GM12878 (cell line): ENCODE data around the gene PDE6A. TPM values are rescaled to one million over a fixed set of nuclear protein-coding genes. Genes with fewer than 3 reads are reported as not detected.
A peak's percentile ranks its signal among the peaks of the same experiment; 100 is the strongest.

Experiments
- ASH2L ChIP-seq: fragments of 300-600, 200-600 bp; sonication (generic); IDR thresholded peaks from 2 replicates; pipeline ENCODE4 v1.6.1; 2017; ENCODE audit warnings: low read depth, mild to moderate bottlenecking, borderline replicate concordance
- BACH1 ChIP-seq: fragments of 450-650 bp; IDR thresholded peaks from 2 replicates; pipeline ENCODE4 v1.6.1; 2017; ENCODE audit warnings: mild to moderate bottlenecking, borderline replicate concordance
- E2F8 ChIP-seq: fragments of 450-650 bp; IDR thresholded peaks from 2 replicates; pipeline ENCODE4 v1.6.1; 2018; ENCODE audit warnings: mild to moderate bottlenecking, low read depth, moderate library complexity; ENCODE audit not compliant: partially characterized antibody
- FOS ChIP-seq: IDR thresholded peaks from 3 replicates; pipeline ENCODE4 v1.6.1; 2011; ENCODE audit warnings: borderline replicate concordance; ENCODE audit not compliant: insufficient read length; ENCODE audit errors: extremely low read depth
- IRF3 ChIP-seq: fragments of 450-650 bp; IDR thresholded peaks from 2 replicates; pipeline ENCODE4 v1.6.1; 2014; ENCODE audit warnings: mild to moderate bottlenecking
- NFYB ChIP-seq: IDR thresholded peaks from 2 replicates; pipeline ENCODE4 v1.6.1; 2011; ENCODE audit warnings: low read depth, mild to moderate bottlenecking, low read length, improper control_type of control experiment, moderate library complexity; ENCODE audit not compliant: insufficient read depth
- NR2F1 ChIP-seq: fragments of 450-650 bp; conservative IDR thresholded peaks from 2 replicates; pipeline ENCODE4 v1.6.1; 2017; ENCODE audit warnings: mild to moderate bottlenecking
- RELA ChIP-seq: fragments of 450-650 bp; IDR thresholded peaks from 2 replicates; pipeline ENCODE4 v1.8.0; 2014; ENCODE audit warnings: borderline replicate concordance; ENCODE audit not compliant: partially characterized antibody
- SMC3 ChIP-seq: IDR thresholded peaks from 2 replicates; pipeline ENCODE4 v1.6.1; 2011; ENCODE audit warnings: low read length, improper control_type of control experiment, borderline replicate concordance
- SPI1 ChIP-seq: IDR thresholded peaks from 2 replicates; pipeline ENCODE4 v1.6.1; 2011; ENCODE audit warnings: low read depth, mild to moderate bottlenecking, low read length, moderate library complexity, borderline replicate concordance; ENCODE audit not compliant: insufficient read depth
- SREBF2 ChIP-seq: IDR thresholded peaks from 2 replicates; pipeline ENCODE4 v1.6.1; 2012; ENCODE audit warnings: mild to moderate bottlenecking, low read length
- TBL1XR1 ChIP-seq: IDR thresholded peaks from 2 replicates; pipeline ENCODE4 v1.6.1; 2012; ENCODE audit warnings: low read depth, low read length, improper control_type of control experiment
- TCF12 ChIP-seq: IDR thresholded peaks from 2 replicates; pipeline ENCODE4 v1.6.1; 2011; ENCODE audit warnings: low read depth, mild to moderate bottlenecking, low read length
- polyA plus RNA-seq, 11 experiments: library from polyadenylated mRNA; depleted of rRNA in 4 of 11; unstranded in 6 of 11; stranded (reverse) in 5 of 11; fragments of >200 nt; fragmentation: Nextera tagmentation in 4 of 11; fragmentation: Illumina TruSeq in 1 of 11; extraction: Ambion mirVana in 4 of 11; extraction: Trizol in 1 of 11; gene quantifications; 1 replicate in 1 of 11; 2 replicates in 10 of 11; pipeline versions ENCODE4 v1.2.1 to v1.2.3, GENCODE V29; 2011 to 2016; ENCODE audit warnings: inconsistent platforms in 2 of 11, missing spikeins in 2 of 11, low read depth in 1 of 11
- total RNA-seq, 4 experiments: library from RNA; depleted of rRNA in 3 of 4; stranded (reverse); fragments of >200 nt in 3 of 4; fragmentation: Illumina TruSeq in 1 of 4; extraction: Trizol in 1 of 4; gene quantifications; 2 replicates each; pipeline versions ENCODE4 v1.2.1 to v1.2.3, GENCODE V29; 2013 to 2021
- TF ChIP-seq, protein P1 (sequence below): fragments of 450-650 bp; IDR thresholded peaks from 2 replicates; pipeline ENCODE4 v1.6.1; 2017; ENCODE audit warnings: mild to moderate bottlenecking, moderate library complexity
- TF ChIP-seq, protein P2 (sequence below): fragments of 450-650 bp; IDR thresholded peaks from 2 replicates; pipeline ENCODE4 v1.6.1; 2018; ENCODE audit warnings: borderline replicate concordance, mild to moderate bottlenecking; ENCODE audit not compliant: partially characterized antibody
- TF ChIP-seq, protein P3 (sequence below): fragments of 450-650 bp; IDR thresholded peaks from 2 replicates; pipeline ENCODE4 v1.6.1; 2016; ENCODE audit warnings: mild to moderate bottlenecking

The PDE6A gene
- total and polyA plus RNA-seq, 10 of the 15 experiments (the other 5 are each of a cell fraction or from before 2014, with no cell fraction given): 0.05 to 0.26 TPM; not detected in 8

- TF ChIP-seq, protein P1, sequence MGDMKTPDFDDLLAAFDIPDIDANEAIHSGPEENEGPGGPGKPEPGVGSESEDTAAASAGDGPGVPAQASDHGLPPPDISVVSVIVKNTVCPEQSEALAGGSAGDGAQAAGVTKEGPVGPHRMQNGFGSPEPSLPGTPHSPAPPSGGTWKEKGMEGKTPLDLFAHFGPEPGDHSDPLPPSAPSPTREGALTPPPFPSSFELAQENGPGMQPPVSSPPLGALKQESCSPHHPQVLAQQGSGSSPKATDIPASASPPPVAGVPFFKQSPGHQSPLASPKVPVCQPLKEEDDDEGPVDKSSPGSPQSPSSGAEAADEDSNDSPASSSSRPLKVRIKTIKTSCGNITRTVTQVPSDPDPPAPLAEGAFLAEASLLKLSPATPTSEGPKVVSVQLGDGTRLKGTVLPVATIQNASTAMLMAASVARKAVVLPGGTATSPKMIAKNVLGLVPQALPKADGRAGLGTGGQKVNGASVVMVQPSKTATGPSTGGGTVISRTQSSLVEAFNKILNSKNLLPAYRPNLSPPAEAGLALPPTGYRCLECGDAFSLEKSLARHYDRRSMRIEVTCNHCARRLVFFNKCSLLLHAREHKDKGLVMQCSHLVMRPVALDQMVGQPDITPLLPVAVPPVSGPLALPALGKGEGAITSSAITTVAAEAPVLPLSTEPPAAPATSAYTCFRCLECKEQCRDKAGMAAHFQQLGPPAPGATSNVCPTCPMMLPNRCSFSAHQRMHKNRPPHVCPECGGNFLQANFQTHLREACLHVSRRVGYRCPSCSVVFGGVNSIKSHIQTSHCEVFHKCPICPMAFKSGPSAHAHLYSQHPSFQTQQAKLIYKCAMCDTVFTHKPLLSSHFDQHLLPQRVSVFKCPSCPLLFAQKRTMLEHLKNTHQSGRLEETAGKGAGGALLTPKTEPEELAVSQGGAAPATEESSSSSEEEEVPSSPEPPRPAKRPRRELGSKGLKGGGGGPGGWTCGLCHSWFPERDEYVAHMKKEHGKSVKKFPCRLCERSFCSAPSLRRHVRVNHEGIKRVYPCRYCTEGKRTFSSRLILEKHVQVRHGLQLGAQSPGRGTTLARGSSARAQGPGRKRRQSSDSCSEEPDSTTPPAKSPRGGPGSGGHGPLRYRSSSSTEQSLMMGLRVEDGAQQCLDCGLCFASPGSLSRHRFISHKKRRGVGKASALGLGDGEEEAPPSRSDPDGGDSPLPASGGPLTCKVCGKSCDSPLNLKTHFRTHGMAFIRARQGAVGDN: no peak
- TF ChIP-seq RELA (no peak), BACH1 (no peak), SPI1 (0 out of 2 replicates have a peak, but pooled peaks have one; percentile 7), IRF3 (no peak), NR2F1 (no peak), NFYB (no peak), E2F8 (no peak), ASH2L (no peak), SMC3 (peak; percentile 59; the same call in 1 of the 2 replicates), TBL1XR1 (no peak), SREBF2 (no peak), FOS (no peak), TCF12 (no peak)
- TF ChIP-seq, protein P2, sequence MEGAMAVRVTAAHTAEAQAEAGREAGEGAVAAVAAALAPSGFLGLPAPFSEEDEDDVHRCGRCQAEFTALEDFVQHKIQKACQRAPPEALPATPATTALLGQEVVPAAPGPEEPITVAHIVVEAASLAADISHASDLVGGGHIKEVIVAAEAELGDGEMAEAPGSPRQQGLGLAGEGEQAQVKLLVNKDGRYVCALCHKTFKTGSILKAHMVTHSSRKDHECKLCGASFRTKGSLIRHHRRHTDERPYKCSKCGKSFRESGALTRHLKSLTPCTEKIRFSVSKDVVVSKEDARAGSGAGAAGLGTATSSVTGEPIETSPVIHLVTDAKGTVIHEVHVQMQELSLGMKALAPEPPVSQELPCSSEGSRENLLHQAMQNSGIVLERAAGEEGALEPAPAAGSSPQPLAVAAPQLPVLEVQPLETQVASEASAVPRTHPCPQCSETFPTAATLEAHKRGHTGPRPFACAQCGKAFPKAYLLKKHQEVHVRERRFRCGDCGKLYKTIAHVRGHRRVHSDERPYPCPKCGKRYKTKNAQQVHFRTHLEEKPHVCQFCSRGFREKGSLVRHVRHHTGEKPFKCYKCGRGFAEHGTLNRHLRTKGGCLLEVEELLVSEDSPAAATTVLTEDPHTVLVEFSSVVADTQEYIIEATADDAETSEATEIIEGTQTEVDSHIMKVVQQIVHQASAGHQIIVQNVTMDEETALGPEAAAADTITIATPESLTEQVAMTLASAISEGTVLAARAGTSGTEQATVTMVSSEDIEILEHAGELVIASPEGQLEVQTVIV: no peak
- TF ChIP-seq, protein P3, sequence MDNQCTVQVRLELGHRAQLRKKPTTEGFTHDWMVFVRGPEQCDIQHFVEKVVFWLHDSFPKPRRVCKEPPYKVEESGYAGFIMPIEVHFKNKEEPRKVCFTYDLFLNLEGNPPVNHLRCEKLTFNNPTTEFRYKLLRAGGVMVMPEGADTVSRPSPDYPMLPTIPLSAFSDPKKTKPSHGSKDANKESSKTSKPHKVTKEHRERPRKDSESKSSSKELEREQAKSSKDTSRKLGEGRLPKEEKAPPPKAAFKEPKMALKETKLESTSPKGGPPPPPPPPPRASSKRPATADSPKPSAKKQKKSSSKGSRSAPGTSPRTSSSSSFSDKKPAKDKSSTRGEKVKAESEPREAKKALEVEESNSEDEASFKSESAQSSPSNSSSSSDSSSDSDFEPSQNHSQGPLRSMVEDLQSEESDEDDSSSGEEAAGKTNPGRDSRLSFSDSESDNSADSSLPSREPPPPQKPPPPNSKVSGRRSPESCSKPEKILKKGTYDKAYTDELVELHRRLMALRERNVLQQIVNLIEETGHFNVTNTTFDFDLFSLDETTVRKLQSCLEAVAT: no peak
These were observed 110.2 kb downstream of the PDE6A start (continued) for GRCh38 chr5:149834246-149834855.
